Mesendoderm (in vitro differentiated cells): ENCODE results near the gene SNX14.

Experiments used
- DNase-seq: peaks from one replicate; pipeline ENCODE4 v3.0.0; 2013
- H2AK5ac ChIP-seq: 2 replicates; pipeline ENCODE4 v1.6.1; 2013; ENCODE audit warnings: low read length, inconsistent platforms
- H2BK120ac ChIP-seq: 2 replicates; pipeline ENCODE4 v1.6.1; 2013; ENCODE audit warnings: low read depth, mild to moderate bottlenecking, low read length, moderate library complexity, mixed read lengths
- H2BK15ac ChIP-seq: replicated peaks from 2 replicates; pipeline ENCODE4 v1.6.1; 2013; ENCODE audit warnings: low read depth, mild to moderate bottlenecking, moderate library complexity
- H2BK5ac ChIP-seq: 2 replicates; pipeline ENCODE4 v1.6.1; 2013; ENCODE audit warnings: low read length, inconsistent platforms
- H3K18ac ChIP-seq: 2 replicates; pipeline ENCODE4 v1.6.1; 2013; ENCODE audit warnings: mild to moderate bottlenecking, low read length, mixed read lengths
- H3K23ac ChIP-seq: one replicate; pipeline ENCODE4 v1.6.1; 2013; ENCODE audit warnings: low read length
- H3K27ac ChIP-seq: 2 replicates; pipeline ENCODE4 v1.5.1; 2013; ENCODE audit warnings: low read depth, mild to moderate bottlenecking, inconsistent platforms, low read length, moderate library complexity
- H3K27me3 ChIP-seq: 2 replicates; pipeline ENCODE4 v1.6.1; 2013; ENCODE audit warnings: low read length, control low read depth, mild to moderate bottlenecking, inconsistent platforms; ENCODE audit not compliant: insufficient read depth, poor library complexity
- H3K36me3 ChIP-seq: 2 replicates; pipeline ENCODE4 v1.6.1; 2013; ENCODE audit warnings: low read length, inconsistent platforms; ENCODE audit not compliant: control insufficient read depth, insufficient read depth
- H3K4ac ChIP-seq: one replicate; pipeline ENCODE4 v1.6.1; 2013; ENCODE audit warnings: low read depth, mild to moderate bottlenecking, low read length, moderate library complexity
- H3K4me1 ChIP-seq: 2 replicates; pipeline ENCODE4 v1.6.1; 2013; ENCODE audit warnings: low read depth, low read length, inconsistent platforms; ENCODE audit not compliant: control insufficient read depth
- H3K4me2 ChIP-seq: 2 replicates; pipeline ENCODE4 v1.6.1; 2013; ENCODE audit warnings: low read length
- H3K4me3 ChIP-seq: 2 replicates; pipeline ENCODE4 v1.5.1; 2013; ENCODE audit warnings: mild to moderate bottlenecking, low read length
- H3K56ac ChIP-seq: one replicate; pipeline ENCODE4 v1.6.1; 2013; ENCODE audit warnings: low read length
- H3K79me1 ChIP-seq: 2 replicates; pipeline ENCODE4 v1.6.1; 2013; ENCODE audit warnings: low read length, inconsistent platforms
- H3K79me2 ChIP-seq: 2 replicates; pipeline ENCODE4 v1.6.1; 2013; ENCODE audit warnings: mild to moderate bottlenecking, low read length; ENCODE audit not compliant: control insufficient read depth, insufficient read depth
- H3K9ac ChIP-seq: 2 replicates; pipeline ENCODE4 v1.6.1; 2013; ENCODE audit warnings: low read length, inconsistent platforms
- H4K5ac ChIP-seq: one replicate; pipeline ENCODE4 v1.6.1; 2013; ENCODE audit warnings: low read length
- H4K8ac ChIP-seq: one replicate; pipeline ENCODE4 v1.6.1; 2013; ENCODE audit warnings: low read depth, mild to moderate bottlenecking, control low read depth, low read length, moderate library complexity
- WGBS: extraction: QIAGEN DNeasy Blood & Tissue Kit; methylation state at CpG from one replicate; pipeline ENCODE4 v1.1.7; 2013; ENCODE audit warnings: low lambda C conversion rate, missing lambda C conversion rate; ENCODE audit not compliant: insufficient coverage; ENCODE audit errors: extremely low coverage; 5-methylcytosine and 5-hydroxymethylcytosine counted together

The SNX14 gene

DNA sequence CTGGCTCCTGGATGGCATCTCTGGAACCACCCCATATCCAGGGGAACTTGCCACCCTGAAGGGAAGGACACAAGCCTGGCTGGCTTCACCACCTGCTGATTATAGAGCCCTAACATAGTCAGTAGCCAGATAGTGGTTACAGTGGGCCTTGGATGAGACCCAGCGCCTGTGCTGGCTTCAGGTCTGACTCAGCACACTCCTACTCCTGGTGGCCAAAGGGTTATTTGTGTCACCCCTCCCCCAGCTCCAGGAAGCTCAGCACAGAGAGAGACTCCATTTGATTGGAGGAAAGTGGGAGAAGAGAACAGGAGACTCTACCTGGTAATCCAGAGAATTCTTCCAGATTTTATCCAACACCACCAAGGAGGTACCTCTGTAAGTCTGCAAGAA is 12.8 kb downstream of the SNX14 start:
- Histone ChIP-seq H3K4me1 (peaks cover 9% of the 10 kb centered on the region), H2BK5ac (no peak overlapping the region), H3K79me2 (no peaks in the 10 kb centered on the region), H2BK15ac (no peak overlapping the region), H3K79me1 (peaks cover 8% of the 10 kb centered on the region), H4K5ac (no peak overlapping the region), H3K18ac (no peak overlapping the region), H4K8ac (no peak overlapping the region), H2BK120ac (no peak overlapping the region), H3K4ac (no peak overlapping the region), H2AK5ac (no peak overlapping the region), H3K4me3 (no peak overlapping the region), H3K36me3 (no peaks in the 10 kb centered on the region), H3K9ac (no peak overlapping the region), H3K23ac (no peak overlapping the region), H3K27me3 (no peaks in the 10 kb centered on the region), H3K56ac (no peak overlapping the region), H3K27ac (no peak overlapping the region), H3K4me2 (no peak overlapping the region)
- no CpG with 5 or more reads among the region's 1 CpG for WGBS
- peak; percentile 80 for DNase-seq

DNA sequence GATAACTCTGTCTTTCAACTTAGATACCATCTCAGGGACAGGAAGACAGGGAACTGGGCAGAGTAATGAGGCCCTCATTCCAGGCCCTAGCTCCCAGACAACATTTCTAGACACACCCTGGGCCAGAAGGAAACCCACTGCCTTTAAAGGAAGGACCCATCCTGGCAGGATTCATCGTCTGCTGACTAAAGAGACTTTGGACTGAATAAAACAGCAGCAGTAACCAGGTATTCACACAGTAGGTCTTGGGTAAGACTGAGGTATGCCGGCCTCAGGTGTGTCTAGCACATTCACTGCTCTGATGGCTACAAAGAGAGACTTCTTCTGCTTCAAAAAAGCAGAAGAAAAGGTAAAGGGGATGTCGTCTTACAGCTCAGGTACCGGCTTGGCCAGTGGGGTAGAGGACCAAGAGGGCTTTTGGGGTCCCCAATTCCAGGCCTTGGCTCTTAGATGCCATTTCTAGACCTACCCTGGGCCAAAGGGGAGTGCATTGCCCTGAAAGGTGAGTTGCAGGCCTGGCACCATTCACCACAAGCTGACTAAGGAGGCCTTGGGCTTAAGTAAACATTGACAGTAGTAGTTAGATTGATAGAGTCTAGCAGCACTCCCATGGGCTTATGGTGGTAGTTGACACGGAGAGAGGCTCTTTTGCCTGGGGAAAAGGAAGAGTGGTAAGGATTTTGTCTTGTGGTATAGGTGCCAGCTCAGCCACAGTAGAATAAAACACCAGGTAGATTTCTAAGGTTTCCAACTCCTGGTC is 13.4 kb downstream of the SNX14 start:
- H3K4ac ChIP-seq, result no peak overlapping the region
- no peaks in the 10 kb centered on the region for H3K79me2 ChIP-seq
- H3K79me1 ChIP-seq, result peaks cover 8% of the 10 kb centered on the region
- H3K4me3 ChIP-seq, result no peak overlapping the region
- no peak overlapping the region for H3K4me2 ChIP-seq
- no CpG with 5 or more reads among the region's 5 CpGs for WGBS
- H3K4me1 ChIP-seq, result peaks cover 9% of the 10 kb centered on the region
- no peak overlapping the region for H3K27ac ChIP-seq
- H4K8ac ChIP-seq, result no peak overlapping the region
- H3K56ac ChIP-seq, result peak overlapping the region; percentile 22
- peak overlapping the region; percentile 65 for H3K18ac ChIP-seq
- no peak overlapping the region for H4K5ac ChIP-seq
- H2AK5ac ChIP-seq, result no peak overlapping the region
- no peak overlapping the region for H2BK15ac ChIP-seq
- H3K27me3 ChIP-seq, result no peaks in the 10 kb centered on the region
- H2BK120ac ChIP-seq, result no peak overlapping the region
- H2BK5ac ChIP-seq, result no peak overlapping the region
- peak; percentile 18 for DNase-seq
- H3K36me3 ChIP-seq, result no peaks in the 10 kb centered on the region
- no peak overlapping the region for H3K9ac ChIP-seq
- no peak overlapping the region for H3K23ac ChIP-seq

GRCh38 chr6:85579581-85579980 is 14.1 kb downstream of the SNX14 start:
- no peak overlapping the region for H4K8ac ChIP-seq
- H3K79me2 ChIP-seq, result no peaks in the 10 kb centered on the region
- H3K79me1 ChIP-seq, result peaks cover 8% of the 10 kb centered on the region
- no peak overlapping the region for H3K18ac ChIP-seq
- no peak overlapping the region for H2BK5ac ChIP-seq
- no peak overlapping the region for H3K23ac ChIP-seq
- no peak overlapping the region for H4K5ac ChIP-seq
- peak overlapping the region; percentile 8 for H3K9ac ChIP-seq
- H3K4me1 ChIP-seq, result peaks cover 9% of the 10 kb centered on the region
- no peak overlapping the region for H2AK5ac ChIP-seq
- H3K4ac ChIP-seq, result no peak overlapping the region
- H3K4me2 ChIP-seq, result no peak overlapping the region
- WGBS, result no CpG with 5 or more reads among the region's 4 CpGs
- no peaks in the 10 kb centered on the region for H3K36me3 ChIP-seq
- H2BK15ac ChIP-seq, result no peak overlapping the region
- no peak overlapping the region for H3K27ac ChIP-seq
- no peaks in the 10 kb centered on the region for H3K27me3 ChIP-seq
- no peak overlapping the region for H3K56ac ChIP-seq
- no peak overlapping the region for H2BK120ac ChIP-seq
- H3K4me3 ChIP-seq, result no peak overlapping the region
- DNase-seq, result peak; percentile 43

GRCh38 chr6:85576476-85576875 is 17.2 kb downstream of the SNX14 start:
- no peak for DNase-seq
- Histone ChIP-seq H2BK120ac (no peak overlapping the region), H3K79me1 (peaks cover 8% of the 10 kb centered on the region), H2AK5ac (no peak overlapping the region), H3K4ac (no peak overlapping the region), H4K5ac (no peak overlapping the region), H3K27ac (no peak overlapping the region), H3K9ac (no peak overlapping the region), H3K23ac (no peak overlapping the region), H2BK15ac (no peak overlapping the region), H3K4me3 (no peak overlapping the region), H3K79me2 (no peaks in the 10 kb centered on the region), H3K56ac (no peak overlapping the region), H2BK5ac (no peak overlapping the region), H4K8ac (no peak overlapping the region), H3K36me3 (no peaks in the 10 kb centered on the region), H3K27me3 (no peaks in the 10 kb centered on the region), H3K4me2 (no peak overlapping the region), H3K4me1 (peaks cover 9% of the 10 kb centered on the region), H3K18ac (no peak overlapping the region)
- no CpG with 5 or more reads among the region's 2 CpGs for WGBS

DNA sequence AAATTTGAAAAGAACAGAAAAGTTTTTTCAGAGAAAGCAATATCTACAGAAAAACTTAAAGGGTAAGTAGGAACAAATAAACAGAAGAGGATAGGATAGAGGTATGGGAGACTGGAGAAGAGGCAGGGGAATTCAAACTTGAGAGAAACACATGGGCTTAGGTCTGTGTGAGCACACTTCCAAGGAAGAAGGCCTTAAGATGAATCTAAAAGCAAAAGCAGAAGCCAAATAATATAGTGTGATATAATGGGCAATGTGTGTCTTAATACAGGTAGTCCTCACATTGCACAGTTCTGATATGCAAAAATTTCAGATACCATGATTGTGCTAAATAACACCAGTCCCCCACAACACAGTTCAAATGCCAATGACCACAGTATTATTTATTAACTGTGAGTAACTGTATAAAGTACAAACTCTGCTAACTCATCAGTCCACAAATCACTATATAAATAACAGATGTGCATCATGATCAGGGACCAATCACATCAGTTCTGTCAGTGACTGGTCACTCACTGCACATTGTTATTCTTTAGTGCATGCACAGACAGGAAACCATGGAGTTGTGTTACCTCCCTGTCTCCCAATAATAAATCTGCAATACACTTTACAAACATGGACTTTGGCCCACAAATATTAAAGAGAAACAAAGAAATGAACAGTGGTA is 18.6 kb downstream of the SNX14 start:
- H2BK5ac ChIP-seq, result no peak overlapping the region
- H3K36me3 ChIP-seq, result no peaks in the 10 kb centered on the region
- no peak overlapping the region for H4K8ac ChIP-seq
- no peak overlapping the region for H2AK5ac ChIP-seq
- no peak overlapping the region for H4K5ac ChIP-seq
- H3K56ac ChIP-seq, result no peak overlapping the region
- no peak overlapping the region for H3K27ac ChIP-seq
- no peak for DNase-seq
- H3K27me3 ChIP-seq, result no peaks in the 10 kb centered on the region
- no peak overlapping the region for H3K23ac ChIP-seq
- peaks cover 5% of the 10 kb centered on the region for H3K79me1 ChIP-seq
- H2BK120ac ChIP-seq, result no peak overlapping the region
- H3K4me2 ChIP-seq, result no peak overlapping the region
- no peak overlapping the region for H3K9ac ChIP-seq
- H3K4ac ChIP-seq, result no peak overlapping the region
- no peak overlapping the region for H3K4me3 ChIP-seq
- no peaks in the 10 kb centered on the region for H3K4me1 ChIP-seq
- no peak overlapping the region for H2BK15ac ChIP-seq
- no peak overlapping the region for H3K18ac ChIP-seq
- no peaks in the 10 kb centered on the region for H3K79me2 ChIP-seq

GRCh38 chr6:85569323-85569722 is 24.3 kb downstream of the SNX14 start:
- Histone ChIP-seq H2BK120ac (no peak overlapping the region), H3K56ac (no peak overlapping the region), H3K4ac (no peak overlapping the region), H2BK15ac (no peak overlapping the region), H4K8ac (no peak overlapping the region), H4K5ac (no peak overlapping the region), H3K36me3 (no peaks in the 10 kb centered on the region), H3K18ac (no peak overlapping the region), H3K23ac (no peak overlapping the region), H3K27me3 (no peaks in the 10 kb centered on the region), H3K9ac (no peak overlapping the region), H3K4me1 (no peaks in the 10 kb centered on the region), H3K79me1 (no peaks in the 10 kb centered on the region), H2AK5ac (no peak overlapping the region), H3K4me2 (no peak overlapping the region), H3K4me3 (no peak overlapping the region), H2BK5ac (no peak overlapping the region), H3K27ac (no peak overlapping the region), H3K79me2 (no peaks in the 10 kb centered on the region)
- DNase-seq, result no peak
